Lower lobe of right lung (tissue), 2 donors: ENCODE measurements around the gene ACP4. TPM values are rescaled to one million over a fixed set of nuclear protein-coding genes. Genes with fewer than 3 reads are reported as not detected.

Experiments
- ATAC-seq, 2 donors: fragments of 200-7000 bp; cut with Tn5 transposase; one replicate each; pipeline ENCODE4 v1.9.1; 2020 to 2022; ENCODE audit warnings: mild to moderate bottlenecking in 2 of 2, moderate library complexity in 2 of 2
- DNase-seq: peaks from one replicate; pipeline ENCODE4 v3.0.0-alpha.2; 2020
- H3K27ac ChIP-seq: fragments of 200-600 bp; one replicate; pipeline ENCODE4 v1.8.0; 2022
- H3K27me3 ChIP-seq: fragments of 200-600 bp; one replicate; pipeline ENCODE4 v1.8.0; 2022; ENCODE audit warnings: low read depth
- H3K36me3 ChIP-seq: fragments of 200-600 bp; one replicate; pipeline ENCODE4 v1.8.0; 2022; ENCODE audit warnings: mild to moderate bottlenecking
- H3K4me1 ChIP-seq: fragments of 200-600 bp; one replicate; pipeline ENCODE4 v1.8.0; 2022
- H3K4me3 ChIP-seq: fragments of 200-600 bp; one replicate; pipeline ENCODE4 v1.8.0; 2022; ENCODE audit warnings: mild to moderate bottlenecking
- H3K9me3 ChIP-seq: fragments of 200-600 bp; one replicate; pipeline ENCODE4 v1.8.0; 2022
- CTCF ChIP-seq: fragments of 200-600 bp; IDR thresholded peaks from one replicate; pipeline ENCODE4 v1.8.0; 2022; ENCODE audit warnings: antibody characterized with exemption, mild to moderate bottlenecking
- intact Hi-C: fragments of 100-400 bp; cut with DNase I; formaldehyde crosslinking; loops from one replicate; pipeline ENCODE4 v1.11.0; 2022
- total RNA-seq: library from RNA; stranded (reverse); fragmentation: NEBNext Ultra II Directional; extraction: Animal tissue kit (Norgen Biotek cat#: 25700); gene quantifications from one replicate; pipeline ENCODE4 v1.2.1, GENCODE V29; 2021
- donor health status: DM: no; HTN: yes; CAD: no; lungs with severe emphysema.

ACP4 gene
- total RNA-seq, 1 donor from 2014 or later: not detected

- Histone ChIP-seq H3K27me3 (peaks cover 24% of the 10 kb centered on the region), H3K27ac (no peak overlapping the region), H3K36me3 (no peaks in the 10 kb centered on the region), H3K9me3 (no peaks in the 10 kb centered on the region), H3K4me3 (no peak overlapping the region), H3K4me1 (peaks cover 3% of the 10 kb centered on the region)
- TF ChIP-seq CTCF: no peak
- ATAC-seq (no peak), DNase-seq (no peak)
- intact Hi-C loops: no loop called here
These were observed 40.2 kb downstream of the ACP4 start for GRCh38 chr19:50830266-50831025.

GRCh38 chr19:50831026-50831396 lies 40.8 kb downstream of the ACP4 start:
- intact Hi-C loops: no loop called here
- DNase-seq (no peak), ATAC-seq (no peak)
- H3K9me3 ChIP-seq: no peaks in the 10 kb centered on the region
- no peak for TF ChIP-seq CTCF
- H3K27me3 ChIP-seq: peaks cover 28% of the 10 kb centered on the region
- peaks cover 9% of the 10 kb centered on the region for H3K4me1 ChIP-seq
- H3K4me3 ChIP-seq: no peak overlapping the region
- no peak overlapping the region for H3K27ac ChIP-seq
- no peaks in the 10 kb centered on the region for H3K36me3 ChIP-seq

GRCh38 chr19:50832666-50833065 lies 42.5 kb downstream of the ACP4 start:
- Histone ChIP-seq H3K27me3 (peaks cover 33% of the 10 kb centered on the region), H3K4me3 (no peak overlapping the region), H3K36me3 (no peaks in the 10 kb centered on the region), H3K4me1 (peaks cover 11% of the 10 kb centered on the region), H3K9me3 (no peaks in the 10 kb centered on the region), H3K27ac (no peak overlapping the region)
- intact Hi-C loops: no loop called here
- no peak for TF ChIP-seq CTCF
- DNase-seq: no peak
- no peak for ATAC-seq

- DNase-seq (no peak), ATAC-seq (no peak)
- peaks cover 11% of the 10 kb centered on the region for H3K4me1 ChIP-seq
- no peaks in the 10 kb centered on the region for H3K9me3 ChIP-seq
- no peaks in the 10 kb centered on the region for H3K36me3 ChIP-seq
- peaks cover 30% of the 10 kb centered on the region for H3K27me3 ChIP-seq
- no peak within 1 kb of the TSS for H3K4me3 ChIP-seq
- no peak within 1 kb of the TSS for H3K27ac ChIP-seq
- intact Hi-C loops: no loop called here
- TF ChIP-seq CTCF: no peak
These were observed 43.0 kb downstream of the ACP4 start, which contains the start of gene KLK15 for GRCh38 chr19:50833117-50833801. Gene KLK15, minus strand, starts transcription at chr19:50833574. Its CDS starts 2,082 bp downstream, at chr19:50831492.

- Histone ChIP-seq H3K4me1 (peaks cover 11% of the 10 kb centered on the region), H3K27me3 (peaks cover 30% of the 10 kb centered on the region), H3K27ac (no peak overlapping the region), H3K9me3 (no peaks in the 10 kb centered on the region), H3K36me3 (no peaks in the 10 kb centered on the region), H3K4me3 (no peak overlapping the region)
- intact Hi-C loops: no loop called here
- DNase-seq (no peak), ATAC-seq (no peak)
- no peak for TF ChIP-seq CTCF
These were observed 43.6 kb downstream of the ACP4 start for GRCh38 chr19:50833802-50834167.
